GM20431 (cell line): Measurements from ENCODE around the gene GEMIN5.

Experiments used
- in situ Hi-C: fragments of 300-500 bp; cut with MseI, MboI; formaldehyde crosslinking; loops from one replicate; pipeline ENCODE4 v1.15.0; 2020; ENCODE audit warnings: low sequenced_read_pairs; ENCODE audit not compliant: unreplicated experiment

Gene GEMIN5

GRCh38 chr5:154851351-154851750 lies 86.7 kb downstream of the GEMIN5 start:
- in situ Hi-C loops = no loop called here

DNA sequence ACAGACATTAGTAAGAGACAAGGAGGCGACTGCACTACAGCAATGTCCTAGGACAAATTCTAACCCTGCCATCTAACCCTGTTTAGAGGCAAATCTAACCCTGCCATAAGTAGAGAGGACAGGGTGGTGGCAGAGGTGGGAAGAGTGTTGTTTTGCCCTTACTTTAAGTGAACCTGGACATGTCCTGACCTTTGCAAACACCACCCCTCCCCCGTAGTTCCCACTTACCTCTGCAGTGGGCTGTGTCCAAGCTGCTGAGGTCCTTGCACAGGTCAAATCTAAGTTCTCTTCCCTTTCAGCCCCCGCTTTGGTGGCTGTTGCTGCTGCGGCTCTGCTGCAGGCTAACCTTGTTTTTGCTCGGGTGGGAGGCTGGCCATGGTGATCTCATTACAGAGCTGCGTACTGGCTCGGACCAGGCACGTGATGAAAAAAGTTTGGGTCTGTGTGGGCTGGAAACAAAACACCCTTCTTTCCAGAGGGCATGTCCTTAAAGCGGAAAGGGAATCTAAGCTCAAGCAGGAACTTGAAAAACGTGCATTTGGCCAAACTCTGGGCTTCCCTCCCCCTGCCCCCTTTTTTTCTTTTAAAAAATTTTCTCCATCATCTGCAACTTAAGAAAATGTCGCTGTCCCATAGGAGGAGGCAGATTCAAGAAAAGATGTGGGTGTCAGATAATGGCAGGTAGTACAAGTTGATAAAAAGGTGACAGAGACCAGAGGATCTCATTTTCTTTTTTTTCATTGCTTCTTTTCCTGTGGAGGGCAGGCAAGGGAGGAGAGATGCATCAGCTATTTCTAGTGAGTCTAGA lies 87.6 kb downstream of the GEMIN5 start, which contains the start of gene FAXDC2:
TSS of gene FAXDC2 (minus strand) at position 349 of the 808 bp plus-strand sequence. CDS start 12,425 bp downstream, outside the sequence.
- in situ Hi-C loops = no loop called here

DNA sequence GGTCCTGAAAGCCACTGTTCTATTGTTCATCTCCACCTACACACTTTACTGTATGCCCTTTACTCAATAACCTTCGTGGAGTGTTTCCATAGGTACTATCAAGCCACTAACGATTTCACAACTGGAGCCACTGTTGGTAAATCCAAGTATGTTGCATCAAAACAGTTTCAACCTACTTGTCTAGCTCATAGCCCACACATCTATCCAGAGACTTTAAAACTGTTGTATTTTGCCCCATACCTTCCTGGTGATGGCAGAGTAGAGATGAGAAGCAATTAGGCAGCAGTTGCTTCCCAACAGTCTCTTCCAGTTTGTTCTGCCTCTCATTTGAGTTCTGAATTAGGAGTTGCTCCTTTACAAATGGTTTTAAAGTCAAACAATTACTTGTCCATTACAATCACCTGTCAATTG lies 88.2 kb downstream of the GEMIN5 start:
- in situ Hi-C loops = no loop called here

DNA sequence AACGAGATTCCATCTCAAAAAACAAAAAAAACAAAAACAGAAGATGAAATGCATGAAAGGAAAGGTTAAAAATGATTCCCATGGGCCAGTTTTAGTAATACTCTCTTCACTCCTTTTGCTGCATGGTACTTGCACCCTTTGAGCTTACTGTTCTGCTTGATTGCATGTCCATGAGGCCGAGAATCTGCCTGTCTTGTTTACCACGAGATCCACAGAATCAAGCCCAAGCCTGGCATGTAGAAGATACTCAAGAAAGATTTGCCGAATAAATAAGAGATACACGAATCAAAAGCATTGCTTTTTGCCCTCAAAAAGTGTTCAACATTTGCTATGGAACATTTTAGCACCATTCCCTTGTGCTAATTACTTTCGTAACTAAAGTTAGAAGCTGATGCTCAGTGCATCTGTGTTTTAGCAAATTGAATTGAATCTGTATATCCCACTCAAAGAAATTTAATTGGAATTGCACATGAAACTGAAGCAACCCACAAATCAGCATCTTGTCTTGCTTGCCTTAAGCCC lies 88.7 kb downstream of the GEMIN5 start:
- in situ Hi-C loops = no loop called here

GRCh38 chr5:154844809-154845208 lies 93.2 kb downstream of the GEMIN5 start:
- in situ Hi-C loops = no loop called here

DNA sequence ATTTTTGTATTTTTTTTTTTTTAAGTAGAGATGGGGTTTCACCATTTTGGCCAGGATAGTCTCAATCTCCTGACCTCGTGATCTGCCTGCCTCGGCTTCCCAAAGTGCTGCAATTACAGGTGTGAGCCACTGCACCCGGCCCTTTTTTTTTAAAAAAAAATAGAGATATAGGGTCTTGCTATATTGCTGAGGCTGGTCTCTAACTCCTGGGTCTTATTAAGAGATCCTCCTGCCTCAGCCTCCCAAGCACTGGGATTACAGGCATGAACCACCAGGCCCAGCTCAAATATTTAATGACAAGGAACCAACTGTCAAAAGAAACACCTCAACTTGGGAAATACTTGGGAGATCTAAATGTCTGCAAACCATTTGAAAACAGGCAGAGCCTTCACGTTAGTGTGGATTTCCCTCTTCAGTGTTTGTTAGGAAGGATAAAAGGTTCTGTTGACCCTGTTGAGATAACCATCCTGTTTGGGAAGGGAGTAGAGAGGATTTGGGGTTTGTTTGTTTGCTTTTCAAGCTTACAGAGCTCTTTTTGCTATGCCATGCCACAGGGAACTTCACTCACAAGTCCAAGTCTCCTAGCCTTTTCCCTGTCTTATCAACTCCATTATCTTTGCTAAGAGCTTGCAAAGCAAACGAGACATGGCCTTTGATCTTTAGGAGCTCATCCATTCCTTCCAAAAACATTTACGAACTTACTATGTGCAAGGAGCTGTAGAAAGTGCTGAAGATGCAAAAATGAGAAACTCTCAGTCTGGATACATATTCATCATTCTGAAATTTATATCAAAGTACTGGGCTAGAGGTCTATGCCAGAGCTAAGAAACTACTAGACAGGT lies 95.1 kb downstream of the GEMIN5 start:
- in situ Hi-C loops = no loop called here

DNA sequence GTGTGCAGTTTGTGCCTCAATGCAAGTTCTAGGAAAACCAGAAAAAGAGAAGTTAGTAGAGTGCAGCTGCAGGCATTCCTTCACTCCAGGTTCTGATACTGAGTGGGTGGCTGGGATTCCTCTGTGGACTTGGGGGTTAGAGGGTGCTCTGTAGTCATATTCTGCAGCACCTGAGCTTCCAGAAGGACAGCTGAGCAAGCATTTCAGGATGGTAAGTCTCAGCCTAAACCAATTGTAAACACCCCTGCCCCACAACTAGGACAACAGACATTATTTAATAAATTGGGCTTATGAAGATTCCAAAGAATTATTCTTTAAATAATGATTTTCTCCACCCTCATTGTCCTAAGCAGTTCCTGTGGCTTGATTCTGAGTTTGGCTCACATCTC lies 96.7 kb downstream of the GEMIN5 start:
- in situ Hi-C loops = no loop called here

GRCh38 chr5:154840435-154841272 lies 97.4 kb downstream of the GEMIN5 start:
- in situ Hi-C loops = no loop called here
